ENCODE data around the gene HNRNPUL1.

Gene HNRNPUL1

GRCh38 chr19:41323430-41324125 is 59.4 kb downstream of the HNRNPUL1 start:
- Histone ChIP-seq H3K4me3 (ENCODE audit: low read depth in 1 of 5, low read length in 5 of 5) (peak overlapping the region in 1 of 5 donors; percentile 17), H3K27ac (ENCODE audit: low read depth, low read length) (peak overlapping the region; percentile 84), H3K9me3 (ENCODE audit: control insufficient read depth in 5 of 5, low read length in 5 of 5) (no peaks in the 10 kb centered on the region), H3K27me3 (ENCODE audit: control insufficient read depth in 5 of 5, insufficient read depth in 4 of 5, low read length in 5 of 5) (peaks cover 6 to 17% (median 8%) of the 10 kb centered on the region in 5 donors), H3K4me1 (ENCODE audit: control insufficient read depth in 5 of 5, insufficient read depth in 5 of 5, low read length in 5 of 5) (peaks cover 18 to 91% (median 74%) of the 10 kb centered on the region in 5 donors), H3K36me3 (ENCODE audit: control insufficient read depth in 5 of 5, insufficient read depth in 5 of 5, low read length in 5 of 5) (peaks cover 0 to 49% (median 36%) of the 10 kb centered on the region in 5 donors), H3K9ac (ENCODE audit: low read length in 5 of 5) (peak overlapping the region in 4 of 5 donors; percentile 15 to 68 (median 49))

DNA sequence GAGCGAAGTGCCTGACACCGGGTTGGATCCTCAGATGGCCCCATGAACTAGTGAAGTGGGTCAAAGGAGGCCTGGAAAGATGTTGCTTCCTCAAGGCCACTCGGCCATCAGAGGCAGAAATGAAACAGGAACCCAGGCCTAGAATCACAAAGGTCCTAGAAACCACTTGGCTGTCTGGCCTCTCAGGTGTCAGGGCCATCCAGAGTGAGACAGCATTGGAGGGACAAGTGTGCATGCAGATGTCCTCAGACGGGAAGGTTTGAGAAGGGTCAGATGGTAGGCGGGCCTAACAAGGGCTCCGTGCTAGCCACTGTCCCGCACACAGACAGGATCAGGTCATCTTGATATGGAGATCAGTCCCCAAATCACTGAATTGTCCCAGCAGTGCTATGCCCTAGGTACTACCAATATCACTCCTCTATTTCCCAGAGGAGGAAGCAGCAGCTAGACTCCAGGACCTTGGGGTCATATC is 60.1 kb downstream of the HNRNPUL1 start:
- Histone ChIP-seq H3K27me3 (ENCODE audit: control insufficient read depth in 5 of 5, insufficient read depth in 4 of 5, low read length in 5 of 5) (peaks cover 6 to 20% (median 9%) of the 10 kb centered on the region in 5 donors), H3K27ac (ENCODE audit: low read depth, low read length) (peak overlapping the region; percentile 84), H3K9me3 (ENCODE audit: control insufficient read depth in 5 of 5, low read length in 5 of 5) (no peaks in the 10 kb centered on the region), H3K9ac (ENCODE audit: low read length in 5 of 5) (peak overlapping the region in 4 of 5 donors; percentile 15 to 68 (median 49)), H3K4me1 (ENCODE audit: control insufficient read depth in 5 of 5, insufficient read depth in 5 of 5, low read length in 5 of 5) (peaks cover 20 to 98% (median 75%) of the 10 kb centered on the region in 5 donors), H3K36me3 (ENCODE audit: control insufficient read depth in 5 of 5, insufficient read depth in 5 of 5, low read length in 5 of 5) (peaks cover 0 to 42% (median 32%) of the 10 kb centered on the region in 5 donors), H3K4me3 (ENCODE audit: low read depth in 1 of 5, low read length in 5 of 5) (peak overlapping the region in 1 of 5 donors; percentile 17)

GRCh38 chr19:41324921-41325639 is 60.9 kb downstream of the HNRNPUL1 start:
- peaks cover 20 to 92% (median 75%) of the 10 kb centered on the region in 5 donors for H3K4me1 ChIP-seq (ENCODE audit: control insufficient read depth in 5 of 5, insufficient read depth in 5 of 5, low read length in 5 of 5)
- H3K27ac ChIP-seq (ENCODE audit: low read depth, low read length) = peak overlapping the region; percentile 84

GRCh38 chr19:41325640-41325946 is 61.4 kb downstream of the HNRNPUL1 start:
- H3K4me3 ChIP-seq (ENCODE audit: low read depth in 1 of 5, low read length in 5 of 5) = peak overlapping the region in 3 of 5 donors; percentile 39 to 51 (median 50)
- peaks cover 6 to 20% (median 9%) of the 10 kb centered on the region in 5 donors for H3K27me3 ChIP-seq (ENCODE audit: control insufficient read depth in 5 of 5, insufficient read depth in 4 of 5, low read length in 5 of 5)
- H3K4me1 ChIP-seq (ENCODE audit: control insufficient read depth in 5 of 5, insufficient read depth in 5 of 5, low read length in 5 of 5) = peaks cover 20 to 92% (median 75%) of the 10 kb centered on the region in 5 donors
- H3K9ac ChIP-seq (ENCODE audit: low read length in 5 of 5) = peak overlapping the region in 1 of 5 donors; percentile 66
- peak overlapping the region; percentile 84 for H3K27ac ChIP-seq (ENCODE audit: low read depth, low read length)
- no peaks in the 10 kb centered on the region for H3K9me3 ChIP-seq (ENCODE audit: control insufficient read depth in 5 of 5, low read length in 5 of 5)
- peaks cover 0 to 33% (median 24%) of the 10 kb centered on the region in 5 donors for H3K36me3 ChIP-seq (ENCODE audit: control insufficient read depth in 5 of 5, insufficient read depth in 5 of 5, low read length in 5 of 5)

More at GRCh38 chr19:41324921-41325639, 60.9 kb downstream of the HNRNPUL1 start:
- Histone ChIP-seq H3K9me3 (ENCODE audit: control insufficient read depth in 5 of 5, low read length in 5 of 5) (no peaks in the 10 kb centered on the region), H3K36me3 (ENCODE audit: control insufficient read depth in 5 of 5, insufficient read depth in 5 of 5, low read length in 5 of 5) (peaks cover 0 to 34% (median 24%) of the 10 kb centered on the region in 5 donors), H3K4me3 (ENCODE audit: low read depth in 1 of 5, low read length in 5 of 5) (peak overlapping the region in 4 of 5 donors; percentile 39 to 55 (median 50)), H3K9ac (ENCODE audit: low read length in 5 of 5) (peak overlapping the region in 1 of 5 donors; percentile 68), H3K27me3 (ENCODE audit: control insufficient read depth in 5 of 5, insufficient read depth in 4 of 5, low read length in 5 of 5) (peaks cover 6 to 20% (median 9%) of the 10 kb centered on the region in 5 donors)

DNA sequence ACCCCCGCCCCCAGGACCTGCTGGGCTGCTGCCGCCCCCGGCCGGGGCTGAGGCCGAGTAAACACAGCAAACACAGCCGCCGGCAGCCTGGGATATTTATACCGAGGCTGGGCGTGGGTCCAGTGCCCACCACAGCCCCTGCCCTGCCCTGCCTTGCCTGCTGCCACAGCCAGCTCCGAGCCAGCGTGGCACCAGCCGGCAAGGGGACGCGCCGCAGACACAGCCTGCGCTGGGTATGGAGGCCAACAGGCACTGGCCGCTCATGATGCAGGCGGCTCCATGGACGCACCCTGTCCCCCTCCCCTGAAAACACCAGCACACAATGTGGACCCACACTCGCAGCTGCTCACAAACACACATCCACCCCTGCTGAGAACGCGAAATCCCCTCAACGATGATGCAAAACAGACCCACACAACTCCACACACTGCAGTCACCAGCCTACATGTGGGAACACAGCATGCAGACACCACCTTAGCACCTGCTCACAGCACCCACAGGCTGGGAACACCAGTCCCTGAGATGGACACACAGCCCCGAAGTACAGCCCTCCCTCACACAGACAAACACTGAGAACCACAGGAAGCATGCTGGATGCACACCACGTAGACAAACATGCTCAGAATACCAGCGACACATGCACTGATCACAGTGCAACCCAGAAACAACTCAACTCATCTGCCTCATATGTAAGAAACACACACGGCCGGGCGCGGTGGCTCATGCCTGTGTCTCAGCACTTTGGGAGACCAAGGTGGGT is 62.0 kb downstream of the HNRNPUL1 start:
- Histone ChIP-seq H3K9ac (ENCODE audit: low read length in 5 of 5) (peak overlapping the region in 1 of 5 donors; percentile 66), H3K4me3 (ENCODE audit: low read depth in 1 of 5, low read length in 5 of 5) (peak overlapping the region in 3 of 5 donors; percentile 26 to 51 (median 50)), H3K27ac (ENCODE audit: low read depth, low read length) (peak overlapping the region; percentile 84), H3K4me1 (ENCODE audit: control insufficient read depth in 5 of 5, insufficient read depth in 5 of 5, low read length in 5 of 5) (peaks cover 20 to 87% (median 75%) of the 10 kb centered on the region in 5 donors), H3K27me3 (ENCODE audit: control insufficient read depth in 5 of 5, insufficient read depth in 4 of 5, low read length in 5 of 5) (peaks cover 6 to 20% (median 9%) of the 10 kb centered on the region in 5 donors), H3K9me3 (ENCODE audit: control insufficient read depth in 5 of 5, low read length in 5 of 5) (no peaks in the 10 kb centered on the region), H3K36me3 (ENCODE audit: control insufficient read depth in 5 of 5, insufficient read depth in 5 of 5, low read length in 5 of 5) (peaks cover 0 to 32% (median 20%) of the 10 kb centered on the region in 5 donors)

DNA sequence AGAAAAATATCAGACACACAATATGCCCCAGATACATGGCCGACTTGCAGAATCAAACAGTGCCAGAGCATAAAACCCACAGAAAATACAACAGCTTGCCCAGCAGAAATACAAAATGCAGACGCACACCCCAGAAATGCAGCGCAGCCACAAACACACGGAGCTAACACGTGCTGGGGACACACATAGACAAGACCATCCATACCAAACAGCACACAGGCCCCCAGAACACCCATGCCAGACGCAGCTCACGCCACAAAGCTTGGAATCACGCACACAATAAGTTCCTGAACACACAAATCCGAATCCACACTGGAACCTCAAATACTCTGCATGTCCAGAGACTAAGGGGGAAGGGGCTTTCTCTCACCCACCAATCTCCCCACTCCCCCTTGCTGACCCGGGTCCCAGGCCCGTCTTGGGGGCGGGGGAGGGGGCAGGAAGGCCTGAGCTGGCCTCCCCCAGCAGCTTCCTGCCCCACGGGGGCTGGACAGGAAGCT is 63.0 kb downstream of the HNRNPUL1 start:
- no peaks in the 10 kb centered on the region for H3K9me3 ChIP-seq (ENCODE audit: control insufficient read depth in 5 of 5, low read length in 5 of 5)
- H3K27ac ChIP-seq (ENCODE audit: low read depth, low read length) = peak overlapping the region; percentile 74
- peaks cover 0 to 41% (median 22%) of the 10 kb centered on the region in 5 donors for H3K36me3 ChIP-seq (ENCODE audit: control insufficient read depth in 5 of 5, insufficient read depth in 5 of 5, low read length in 5 of 5)
- peak overlapping the region in 1 of 5 donors; percentile 37 for H3K9ac ChIP-seq (ENCODE audit: low read length in 5 of 5)
- H3K4me1 ChIP-seq (ENCODE audit: control insufficient read depth in 5 of 5, insufficient read depth in 5 of 5, low read length in 5 of 5) = peaks cover 20 to 77% (median 66%) of the 10 kb centered on the region in 5 donors
- H3K27me3 ChIP-seq (ENCODE audit: control insufficient read depth in 5 of 5, insufficient read depth in 4 of 5, low read length in 5 of 5) = peaks cover 6 to 20% (median 9%) of the 10 kb centered on the region in 5 donors
- H3K4me3 ChIP-seq (ENCODE audit: low read depth in 1 of 5, low read length in 5 of 5) = peak overlapping the region in 4 of 5 donors; percentile 51 to 57 (median 54)

GRCh38 chr19:41327576-41328156 is 63.5 kb downstream of the HNRNPUL1 start:
- H3K9ac ChIP-seq (ENCODE audit: low read length in 5 of 5) = peak overlapping the region in 2 of 5 donors; percentile 31 to 46
- peaks cover 6 to 20% (median 9%) of the 10 kb centered on the region in 5 donors for H3K27me3 ChIP-seq (ENCODE audit: control insufficient read depth in 5 of 5, insufficient read depth in 4 of 5, low read length in 5 of 5)
- H3K9me3 ChIP-seq (ENCODE audit: control insufficient read depth in 5 of 5, low read length in 5 of 5) = no peaks in the 10 kb centered on the region
- H3K36me3 ChIP-seq (ENCODE audit: control insufficient read depth in 5 of 5, insufficient read depth in 5 of 5, low read length in 5 of 5) = peaks cover 0 to 40% (median 19%) of the 10 kb centered on the region in 5 donors
- peak overlapping the region; percentile 74 for H3K27ac ChIP-seq (ENCODE audit: low read depth, low read length)
- peaks cover 20 to 72% (median 60%) of the 10 kb centered on the region in 5 donors for H3K4me1 ChIP-seq (ENCODE audit: control insufficient read depth in 5 of 5, insufficient read depth in 5 of 5, low read length in 5 of 5)
- H3K4me3 ChIP-seq (ENCODE audit: low read depth in 1 of 5, low read length in 5 of 5) = peak overlapping the region; percentile 25 to 57 (median 54)

DNA sequence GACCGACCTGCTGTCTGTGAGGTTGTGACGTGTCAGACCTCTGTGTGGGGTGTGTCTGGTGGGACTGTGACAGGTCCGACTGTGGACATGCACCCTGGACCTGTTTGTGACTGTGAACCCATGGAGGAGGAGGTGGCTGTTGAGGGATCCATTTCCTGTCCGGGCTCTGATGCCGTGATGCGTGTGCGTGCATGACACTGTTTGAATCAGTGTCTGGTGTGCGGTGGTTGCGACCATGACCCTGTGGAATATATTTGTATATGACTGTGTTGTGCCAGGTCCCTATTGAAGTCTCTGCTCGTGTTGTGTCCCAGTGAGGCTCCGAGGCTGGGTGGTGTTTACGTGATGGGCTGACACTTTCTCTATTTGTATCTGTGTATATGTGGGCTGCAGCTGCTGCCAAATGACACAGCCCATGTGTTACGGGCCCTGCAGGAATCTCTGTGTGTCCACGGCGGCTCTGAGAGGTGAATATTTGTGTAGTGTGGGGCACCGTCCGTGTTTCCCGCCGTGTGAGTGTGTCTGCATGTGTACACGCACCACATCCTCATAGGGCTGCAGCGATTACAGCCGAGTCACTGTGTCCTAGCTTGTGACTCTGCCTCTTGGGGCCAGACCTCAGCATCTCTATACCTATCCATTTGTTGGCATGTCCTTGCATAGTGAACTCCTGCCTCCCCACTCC is 64.1 kb downstream of the HNRNPUL1 start:
- peaks cover 0 to 36% (median 17%) of the 10 kb centered on the region in 5 donors for H3K36me3 ChIP-seq (ENCODE audit: control insufficient read depth in 5 of 5, insufficient read depth in 5 of 5, low read length in 5 of 5)
- peaks cover 20 to 65% (median 54%) of the 10 kb centered on the region in 5 donors for H3K4me1 ChIP-seq (ENCODE audit: control insufficient read depth in 5 of 5, insufficient read depth in 5 of 5, low read length in 5 of 5)
- peak overlapping the region; percentile 74 for H3K27ac ChIP-seq (ENCODE audit: low read depth, low read length)
- H3K27me3 ChIP-seq (ENCODE audit: control insufficient read depth in 5 of 5, insufficient read depth in 4 of 5, low read length in 5 of 5) = peaks cover 6 to 20% (median 9%) of the 10 kb centered on the region in 5 donors
- peak overlapping the region in 2 of 5 donors; percentile 31 to 46 for H3K9ac ChIP-seq (ENCODE audit: low read length in 5 of 5)
- H3K9me3 ChIP-seq (ENCODE audit: control insufficient read depth in 5 of 5, low read length in 5 of 5) = no peaks in the 10 kb centered on the region
- H3K4me3 ChIP-seq (ENCODE audit: low read depth in 1 of 5, low read length in 5 of 5) = peak overlapping the region; percentile 25 to 57 (median 41)

Data from subcutaneous abdominal adipose tissue (tissue), 5 donors.